HG03135 (cell line): Measurements from ENCODE around the gene OPCML.

Experiments used
- ATAC-seq: cut with Tn5 transposase; IDR thresholded peaks from one replicate; pipeline ENCODE4 v1.9.1; 2021; ENCODE audit warnings: mild to moderate bottlenecking, moderate library complexity; ENCODE audit not compliant: unreplicated experiment

The OPCML gene

GRCh38 chr11:132714859-132715440 lies 817.4 kb downstream of the OPCML start:
- ATAC-seq = no peak

GRCh38 chr11:132712466-132712865 lies 819.8 kb downstream of the OPCML start:
- ATAC-seq = no peak

- ATAC-seq = no peak
Measured at GRCh38 chr11:132704781-132705375, 827.4 kb downstream of the OPCML start.

GRCh38 chr11:132692891-132693290 lies 839.4 kb downstream of the OPCML start:
- ATAC-seq = no peak

GRCh38 chr11:132691848-132692550 lies 840.3 kb downstream of the OPCML start:
- ATAC-seq = no peak

GRCh38 chr11:132686886-132687285 lies 845.4 kb downstream of the OPCML start:
- no peak for ATAC-seq

GRCh38 chr11:132685174-132685611 lies 847.1 kb downstream of the OPCML start:
- no peak for ATAC-seq

- no peak for ATAC-seq
Measured at GRCh38 chr11:132683602-132684001, 848.7 kb downstream of the OPCML start.

GRCh38 chr11:132681971-132682370 lies 850.3 kb downstream of the OPCML start:
- no peak for ATAC-seq

GRCh38 chr11:132680584-132680983 lies 851.7 kb downstream of the OPCML start:
- no peak for ATAC-seq

GRCh38 chr11:132674151-132674550 lies 858.1 kb downstream of the OPCML start:
- no peak for ATAC-seq

- no peak for ATAC-seq
Measured at GRCh38 chr11:132671851-132672370, 860.4 kb downstream of the OPCML start.

GRCh38 chr11:132670921-132671675 lies 861.2 kb downstream of the OPCML start:
- ATAC-seq = no peak

GRCh38 chr11:132669949-132670348 lies 862.4 kb downstream of the OPCML start:
- no peak for ATAC-seq

- no peak for ATAC-seq
Measured at GRCh38 chr11:132665205-132665604, 867.1 kb downstream of the OPCML start.

GRCh38 chr11:132658696-132659095 lies 873.6 kb downstream of the OPCML start:
- no peak for ATAC-seq

GRCh38 chr11:132658004-132658403 lies 874.3 kb downstream of the OPCML start:
- ATAC-seq = no peak

- ATAC-seq = no peak
Measured at GRCh38 chr11:132655187-132655855, 877.0 kb downstream of the OPCML start.

- ATAC-seq = no peak
Measured at GRCh38 chr11:132653237-132653636, 879.1 kb downstream of the OPCML start.

- ATAC-seq = no peak
Measured at GRCh38 chr11:132650969-132651720, 881.2 kb downstream of the OPCML start.
